GM23338 (cell line): ENCODE data around the gene TRPC3. TPM values are rescaled to one million over a fixed set of nuclear protein-coding genes. Genes with fewer than 3 reads are reported as not detected.

Experiments
- ATAC-seq: fragments of 200-7000 bp; cut with Tn5 transposase; 3 replicates; pipeline ENCODE4 v1.9.1; 2020
- DNase-seq: peaks from one replicate; pipeline ENCODE4 v3.0.0-alpha.2; 2015; ENCODE audit warnings: low spot score
- H2AFZ ChIP-seq: fragments of 200-600 bp; sonication (generic); 2 replicates; pipeline ENCODE4 v1.8.0; 2016; ENCODE audit warnings: antibody characterized with exemption, mild to moderate bottlenecking, moderate library complexity
- H3F3A ChIP-seq: fragments of 200-600 bp; sonication (generic); replicated peaks from 2 replicates; pipeline ENCODE4 v1.8.0; 2017; ENCODE audit warnings: antibody characterized with exemption, mixed run types, low read depth
- H3K27ac ChIP-seq: fragments of 200-600 bp; sonication (generic); 2 replicates; pipeline ENCODE4 v1.6.1; 2016; ENCODE audit warnings: low read depth
- H3K27me3 ChIP-seq: fragments of 200-600 bp; sonication (generic); 2 replicates; pipeline ENCODE4 v1.8.0; 2016; ENCODE audit warnings: mild to moderate bottlenecking, mixed run types, moderate library complexity; ENCODE audit not compliant: insufficient read depth
- H3K36me3 ChIP-seq: fragments of 200-600 bp; sonication (generic); 2 replicates; pipeline ENCODE4 v1.8.0; 2016; ENCODE audit warnings: mild to moderate bottlenecking; ENCODE audit not compliant: insufficient read depth
- H3K4me1 ChIP-seq: fragments of 200-600 bp; sonication (generic); 2 replicates; pipeline ENCODE4 v1.8.0; 2016; ENCODE audit warnings: mild to moderate bottlenecking, moderate library complexity; ENCODE audit not compliant: insufficient read depth
- H3K4me2 ChIP-seq: fragments of 200-600 bp; sonication (generic); 2 replicates; pipeline ENCODE4 v1.7.1; 2017; ENCODE audit warnings: mixed run types
- H3K4me3 ChIP-seq: fragments of 200-600 bp; sonication (generic); 2 replicates; pipeline ENCODE4 v1.6.1; 2016; ENCODE audit warnings: mixed run types
- H3K79me2 ChIP-seq: fragments of 200-600 bp; sonication (generic); replicated peaks from 2 replicates; pipeline ENCODE4 v1.8.0; 2017; ENCODE audit warnings: mild to moderate bottlenecking; ENCODE audit not compliant: insufficient read depth
- H3K9me2 ChIP-seq: fragments of 200-600 bp; sonication (generic); 2 replicates; pipeline ENCODE4 v1.8.0; 2017; ENCODE audit not compliant: insufficient read depth
- H4K20me1 ChIP-seq: fragments of 200-600 bp; sonication (generic); replicated peaks from 2 replicates; pipeline ENCODE4 v1.8.0; 2017; ENCODE audit warnings: mild to moderate bottlenecking; ENCODE audit not compliant: insufficient read depth
- H3K27ac Mint-ChIP-seq: 2 replicates; pipeline ENCODE4 v1.8.0; 2020; ENCODE audit warnings: inconsistent platforms, mild to moderate bottlenecking, moderate library complexity, mixed read lengths
- H3K27me3 Mint-ChIP-seq: 3 replicates; pipeline ENCODE4 v1.8.0; 2022; ENCODE audit warnings: low read depth, mild to moderate bottlenecking, moderate library complexity, mixed read lengths, inconsistent platforms; ENCODE audit not compliant: insufficient read depth, poor library complexity
- H3K36me3 Mint-ChIP-seq: 3 replicates; pipeline ENCODE4 v1.8.0; 2021; ENCODE audit warnings: low read depth, mild to moderate bottlenecking, inconsistent platforms, moderate library complexity, mixed read lengths
- H3K4me1 Mint-ChIP-seq: 3 replicates; pipeline ENCODE4 v1.8.0; 2020; ENCODE audit warnings: mild to moderate bottlenecking, inconsistent platforms, mixed read lengths
- H3K4me3 Mint-ChIP-seq: 3 replicates; pipeline ENCODE4 v1.8.0; 2021; ENCODE audit warnings: moderate library complexity, mild to moderate bottlenecking, inconsistent platforms, mixed read lengths
- H3K9me3 Mint-ChIP-seq: 3 replicates; pipeline ENCODE4 v1.8.0; 2020; ENCODE audit warnings: moderate library complexity, mild to moderate bottlenecking, inconsistent platforms, mixed read lengths
- CREB1 ChIP-seq: fragments of 250-450 bp; sonication (Bioruptor Pico); IDR thresholded peaks from 2 replicates; pipeline ENCODE4 v1.5.0; 2020; ENCODE audit warnings: low read depth, mild to moderate bottlenecking, moderate library complexity
- EZH2 ChIP-seq: fragments of 200-600 bp; sonication (generic); IDR thresholded peaks from one replicate; pipeline ENCODE4 v1.8.0; 2017; ENCODE audit warnings: antibody characterized with exemption, mild to moderate bottlenecking, low read depth; ENCODE audit not compliant: unreplicated experiment
- EZH2phosphoT487 ChIP-seq: fragments of 200-600 bp; sonication (generic); IDR thresholded peaks from one replicate; pipeline ENCODE4 v1.8.1; 2018; ENCODE audit warnings: antibody characterized with exemption; ENCODE audit not compliant: unreplicated experiment
- polyA plus RNA-seq: library from polyadenylated mRNA; unstranded; fragments of >200 nt; fragmentation: Nextera tagmentation; extraction: Ambion mirVana; gene quantifications from 2 replicates; pipeline ENCODE4 v1.2.1, GENCODE V29; 2016
- total RNA-seq: library from RNA; depleted of rRNA; stranded (reverse); fragments of >200 nt; shearing (Covaris generic); gene quantifications from 2 replicates; pipeline ENCODE4 v1.2.3, GENCODE V29; 2014
- TF ChIP-seq, protein P1 (sequence below), 2 experiments: fragments of 200-600 bp in 1 of 2; sonication (generic) in 1 of 2; conservative IDR thresholded peaks; 2 replicates each; pipeline versions ENCODE4 v1.5.1 to v1.6.1; 2016 to 2017; ENCODE audit warnings: antibody characterized with exemption in 2 of 2, low read depth in 2 of 2, mild to moderate bottlenecking in 2 of 2, moderate library complexity in 1 of 2
- TF ChIP-seq, protein P2 (sequence below): fragments of 250-450 bp; sonication (Bioruptor Pico); IDR thresholded peaks from 2 replicates; pipeline ENCODE4 v1.5.0; 2020; ENCODE audit warnings: mild to moderate bottlenecking, moderate library complexity

TRPC3 gene
- total and polyA plus RNA-seq, 2 experiments from 2014 or later, result 0.44 to 1.0 TPM

DNA sequence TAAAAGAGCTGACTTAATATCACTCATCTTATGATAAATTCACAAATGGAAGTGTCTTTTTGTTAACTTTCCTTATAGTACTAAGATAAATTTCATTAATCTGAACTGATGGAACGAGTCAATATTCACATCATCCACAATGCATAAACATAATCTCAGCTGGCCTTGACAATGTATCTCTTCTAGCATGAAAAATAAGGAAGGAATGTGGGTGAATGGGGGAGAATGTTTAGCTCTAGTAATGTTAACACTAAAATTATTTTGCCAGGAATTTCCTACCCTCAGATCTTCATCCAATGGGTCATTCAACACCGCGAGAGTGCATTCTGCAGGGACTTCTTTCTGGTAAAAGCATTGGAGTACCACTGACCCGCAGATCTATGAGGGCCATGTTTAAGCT is 15.8 kb downstream of the TRPC3 start:
- no peaks in the 10 kb centered on the region; the same call in 1 of the 2 replicates for H4K20me1 ChIP-seq
- Mint-ChIP-seq H3K27me3 (peaks cover 3% of the 10 kb centered on the region), H3K36me3 (no peaks in the 10 kb centered on the region), H3K4me1 (peaks cover 3% of the 10 kb centered on the region; the same call in 1 of the 3 replicates), H3K4me3 (no peak overlapping the region), H3K9me3 (no peaks in the 10 kb centered on the region), H3K27ac (no peak overlapping the region)
- H3F3A ChIP-seq, result no peaks in the 10 kb centered on the region
- H3K4me3 ChIP-seq, result no peak overlapping the region
- H3K4me1 ChIP-seq, result peaks cover 3% of the 10 kb centered on the region; the same call in 1 of the 2 replicates
- H2AFZ ChIP-seq, result no peak overlapping the region
- no peak overlapping the region for H3K4me2 ChIP-seq
- H3K79me2 ChIP-seq, result no peaks in the 10 kb centered on the region
- no peak for DNase-seq
- H3K9me2 ChIP-seq, result no peaks in the 10 kb centered on the region
- no peak for TF ChIP-seq EZH2
- no peak for TF ChIP-seq EZH2phosphoT487
- TF ChIP-seq, protein P1, sequence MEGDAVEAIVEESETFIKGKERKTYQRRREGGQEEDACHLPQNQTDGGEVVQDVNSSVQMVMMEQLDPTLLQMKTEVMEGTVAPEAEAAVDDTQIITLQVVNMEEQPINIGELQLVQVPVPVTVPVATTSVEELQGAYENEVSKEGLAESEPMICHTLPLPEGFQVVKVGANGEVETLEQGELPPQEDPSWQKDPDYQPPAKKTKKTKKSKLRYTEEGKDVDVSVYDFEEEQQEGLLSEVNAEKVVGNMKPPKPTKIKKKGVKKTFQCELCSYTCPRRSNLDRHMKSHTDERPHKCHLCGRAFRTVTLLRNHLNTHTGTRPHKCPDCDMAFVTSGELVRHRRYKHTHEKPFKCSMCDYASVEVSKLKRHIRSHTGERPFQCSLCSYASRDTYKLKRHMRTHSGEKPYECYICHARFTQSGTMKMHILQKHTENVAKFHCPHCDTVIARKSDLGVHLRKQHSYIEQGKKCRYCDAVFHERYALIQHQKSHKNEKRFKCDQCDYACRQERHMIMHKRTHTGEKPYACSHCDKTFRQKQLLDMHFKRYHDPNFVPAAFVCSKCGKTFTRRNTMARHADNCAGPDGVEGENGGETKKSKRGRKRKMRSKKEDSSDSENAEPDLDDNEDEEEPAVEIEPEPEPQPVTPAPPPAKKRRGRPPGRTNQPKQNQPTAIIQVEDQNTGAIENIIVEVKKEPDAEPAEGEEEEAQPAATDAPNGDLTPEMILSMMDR (conservative IDR thresholded peaks at IDR 0.05; ENCODE audit: low read depth in 2 of 2), result no peak
- TF ChIP-seq CREB1, result no peak
- no peak overlapping the region for H3K27ac ChIP-seq
- H3K27me3 ChIP-seq, result no peaks in the 10 kb centered on the region
- no peaks in the 10 kb centered on the region for H3K36me3 ChIP-seq
- ATAC-seq, result no peak

DNA sequence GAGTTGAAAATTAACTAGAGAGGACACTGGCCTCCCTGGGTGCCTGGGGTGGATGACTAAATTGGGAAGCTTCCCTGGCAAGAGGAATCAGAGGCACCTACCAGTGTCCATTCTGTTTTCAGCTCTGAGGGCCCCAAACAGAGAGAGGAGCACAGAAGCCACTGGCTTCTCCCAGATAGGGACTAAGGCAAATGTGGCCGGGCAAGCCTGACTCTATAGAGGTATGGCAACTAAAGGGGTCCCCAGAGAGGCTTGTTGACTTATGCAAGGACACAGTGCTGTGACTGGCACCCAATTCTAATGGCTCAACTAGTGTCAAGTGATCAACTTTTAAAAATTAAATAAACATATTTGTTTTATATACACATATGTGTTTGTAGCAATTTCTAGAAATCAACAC is 17.2 kb downstream of the TRPC3 start:
- ATAC-seq, result peak; percentile 54
- Mint-ChIP-seq H3K4me1 (peaks cover 2% of the 10 kb centered on the region; the same call in 1 of the 3 replicates), H3K27ac (no peak overlapping the region), H3K9me3 (no peaks in the 10 kb centered on the region), H3K36me3 (no peaks in the 10 kb centered on the region), H3K4me3 (no peak overlapping the region), H3K27me3 (peaks cover 3% of the 10 kb centered on the region)
- Histone ChIP-seq H3K4me2 (no peak overlapping the region), H3K79me2 (no peaks in the 10 kb centered on the region), H3K4me1 (peaks cover 3% of the 10 kb centered on the region; the same call in 1 of the 2 replicates), H3K4me3 (no peak overlapping the region), H3K36me3 (no peaks in the 10 kb centered on the region), H3F3A (no peaks in the 10 kb centered on the region), H3K27ac (no peak overlapping the region), H3K9me2 (no peaks in the 10 kb centered on the region), H4K20me1 (no peaks in the 10 kb centered on the region; the same call in 1 of the 2 replicates), H3K27me3 (no peaks in the 10 kb centered on the region), H2AFZ (no peak overlapping the region)
- TF ChIP-seq, protein P2, sequence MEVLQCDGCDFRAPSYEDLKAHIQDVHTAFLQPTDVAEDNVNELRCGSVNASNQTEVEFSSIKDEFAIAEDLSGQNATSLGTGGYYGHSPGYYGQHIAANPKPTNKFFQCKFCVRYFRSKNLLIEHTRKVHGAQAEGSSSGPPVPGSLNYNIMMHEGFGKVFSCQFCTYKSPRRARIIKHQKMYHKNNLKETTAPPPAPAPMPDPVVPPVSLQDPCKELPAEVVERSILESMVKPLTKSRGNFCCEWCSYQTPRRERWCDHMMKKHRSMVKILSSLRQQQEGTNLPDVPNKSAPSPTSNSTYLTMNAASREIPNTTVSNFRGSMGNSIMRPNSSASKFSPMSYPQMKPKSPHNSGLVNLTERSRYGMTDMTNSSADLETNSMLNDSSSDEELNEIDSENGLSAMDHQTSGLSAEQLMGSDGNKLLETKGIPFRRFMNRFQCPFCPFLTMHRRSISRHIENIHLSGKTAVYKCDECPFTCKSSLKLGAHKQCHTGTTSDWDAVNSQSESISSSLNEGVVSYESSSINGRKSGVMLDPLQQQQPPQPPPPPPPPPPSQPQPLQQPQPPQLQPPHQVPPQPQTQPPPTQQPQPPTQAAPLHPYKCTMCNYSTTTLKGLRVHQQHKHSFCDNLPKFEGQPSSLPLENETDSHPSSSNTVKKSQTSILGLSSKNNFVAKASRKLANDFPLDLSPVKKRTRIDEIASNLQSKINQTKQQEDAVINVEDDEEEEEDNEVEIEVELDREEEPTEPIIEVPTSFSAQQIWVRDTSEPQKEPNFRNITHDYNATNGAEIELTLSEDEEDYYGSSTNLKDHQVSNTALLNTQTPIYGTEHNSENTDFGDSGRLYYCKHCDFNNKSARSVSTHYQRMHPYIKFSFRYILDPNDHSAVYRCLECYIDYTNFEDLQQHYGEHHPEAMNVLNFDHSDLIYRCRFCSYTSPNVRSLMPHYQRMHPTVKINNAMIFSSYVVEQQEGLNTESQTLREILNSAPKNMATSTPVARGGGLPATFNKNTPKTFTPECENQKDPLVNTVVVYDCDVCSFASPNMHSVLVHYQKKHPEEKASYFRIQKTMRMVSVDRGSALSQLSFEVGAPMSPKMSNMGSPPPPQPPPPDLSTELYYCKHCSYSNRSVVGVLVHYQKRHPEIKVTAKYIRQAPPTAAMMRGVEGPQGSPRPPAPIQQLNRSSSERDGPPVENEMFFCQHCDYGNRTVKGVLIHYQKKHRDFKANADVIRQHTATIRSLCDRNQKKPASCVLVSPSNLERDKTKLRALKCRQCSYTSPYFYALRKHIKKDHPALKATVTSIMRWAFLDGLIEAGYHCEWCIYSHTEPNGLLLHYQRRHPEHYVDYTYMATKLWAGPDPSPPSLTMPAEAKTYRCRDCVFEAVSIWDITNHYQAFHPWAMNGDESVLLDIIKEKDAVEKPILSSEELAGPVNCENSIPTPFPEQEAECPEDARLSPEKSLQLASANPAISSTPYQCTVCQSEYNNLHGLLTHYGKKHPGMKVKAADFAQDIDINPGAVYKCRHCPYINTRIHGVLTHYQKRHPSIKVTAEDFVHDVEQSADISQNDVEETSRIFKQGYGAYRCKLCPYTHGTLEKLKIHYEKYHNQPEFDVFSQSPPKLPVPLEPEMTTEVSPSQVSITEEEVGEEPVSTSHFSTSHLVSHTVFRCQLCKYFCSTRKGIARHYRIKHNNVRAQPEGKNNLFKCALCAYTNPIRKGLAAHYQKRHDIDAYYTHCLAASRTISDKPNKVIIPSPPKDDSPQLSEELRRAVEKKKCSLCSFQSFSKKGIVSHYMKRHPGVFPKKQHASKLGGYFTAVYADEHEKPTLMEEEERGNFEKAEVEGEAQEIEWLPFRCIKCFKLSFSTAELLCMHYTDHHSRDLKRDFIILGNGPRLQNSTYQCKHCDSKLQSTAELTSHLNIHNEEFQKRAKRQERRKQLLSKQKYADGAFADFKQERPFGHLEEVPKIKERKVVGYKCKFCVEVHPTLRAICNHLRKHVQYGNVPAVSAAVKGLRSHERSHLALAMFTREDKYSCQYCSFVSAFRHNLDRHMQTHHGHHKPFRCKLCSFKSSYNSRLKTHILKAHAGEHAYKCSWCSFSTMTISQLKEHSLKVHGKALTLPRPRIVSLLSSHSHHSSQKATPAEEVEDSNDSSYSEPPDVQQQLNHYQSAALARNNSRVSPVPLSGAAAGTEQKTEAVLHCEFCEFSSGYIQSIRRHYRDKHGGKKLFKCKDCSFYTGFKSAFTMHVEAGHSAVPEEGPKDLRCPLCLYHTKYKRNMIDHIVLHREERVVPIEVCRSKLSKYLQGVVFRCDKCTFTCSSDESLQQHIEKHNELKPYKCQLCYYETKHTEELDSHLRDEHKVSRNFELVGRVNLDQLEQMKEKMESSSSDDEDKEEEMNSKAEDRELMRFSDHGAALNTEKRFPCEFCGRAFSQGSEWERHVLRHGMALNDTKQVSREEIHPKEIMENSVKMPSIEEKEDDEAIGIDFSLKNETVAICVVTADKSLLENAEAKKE, result no peak
- peak; percentile 27 for DNase-seq
